ENCODE results near the gene FAM20A.
"Not testable (repeated sequence)": the region's sequence is repeated elsewhere in the genome, so short reads cannot be mapped to it uniquely, and the experiment has no call there.

Gene FAM20A

DNA sequence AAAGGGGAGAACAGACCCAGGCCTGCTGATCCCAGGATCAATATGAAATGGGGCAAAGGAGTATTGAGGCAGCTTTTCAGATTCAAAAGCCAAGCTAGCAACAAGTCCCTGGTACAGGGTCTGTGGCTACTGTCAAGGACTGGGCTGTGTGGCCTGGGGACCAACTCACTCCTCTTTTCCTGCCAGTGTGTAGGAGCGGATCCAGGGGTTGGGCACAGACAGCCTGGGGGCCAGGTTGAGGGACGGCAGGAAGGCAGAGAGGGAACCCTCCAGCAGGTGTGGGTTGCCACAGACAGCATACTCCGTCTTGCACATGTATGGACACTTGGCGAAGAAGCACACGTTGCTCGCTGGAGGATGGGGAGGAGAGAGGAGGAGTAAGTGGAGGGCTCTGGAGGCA is 59.4 kb downstream of the FAM20A start:
- Mint-ChIP-seq H3K27ac (no peak overlapping the region), H3K4me1 (no peaks in the 10 kb centered on the region), H3K9me3 (no peaks in the 10 kb centered on the region), H3K36me3 (ENCODE audit: low read depth) (peaks cover 6% of the 10 kb centered on the region), H3K4me3 (no peak overlapping the region), H3K27me3 (no peaks in the 10 kb centered on the region)
- DNase-seq (no peak), ATAC-seq (peak; percentile 20)

DNA sequence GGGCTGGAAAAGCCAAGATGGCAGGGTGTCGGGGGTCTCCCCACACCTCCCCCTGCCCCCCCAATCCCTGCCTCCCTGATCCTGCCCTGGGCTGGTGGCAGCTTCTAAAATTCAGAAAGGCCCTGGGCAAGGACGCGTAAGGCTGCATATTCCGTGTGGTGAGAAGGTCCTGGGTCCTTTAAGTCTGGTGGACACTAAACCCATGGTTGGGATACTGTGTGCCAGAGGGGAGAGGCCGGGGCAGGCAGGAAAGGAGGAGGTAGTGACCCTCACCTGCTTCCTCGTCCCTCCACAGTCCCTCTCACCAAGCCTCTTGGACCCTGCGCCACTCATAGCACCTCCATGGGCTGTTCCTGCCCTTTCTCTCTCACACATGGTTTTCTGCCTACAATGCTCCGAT is 60.2 kb downstream of the FAM20A start:
- ATAC-seq (no peak), DNase-seq (no peak)
- Mint-ChIP-seq H3K27ac (no peak overlapping the region), H3K9me3 (no peaks in the 10 kb centered on the region), H3K27me3 (no peaks in the 10 kb centered on the region), H3K36me3 (ENCODE audit: low read depth) (peaks cover 6% of the 10 kb centered on the region), H3K4me1 (no peaks in the 10 kb centered on the region), H3K4me3 (no peak overlapping the region)

DNA sequence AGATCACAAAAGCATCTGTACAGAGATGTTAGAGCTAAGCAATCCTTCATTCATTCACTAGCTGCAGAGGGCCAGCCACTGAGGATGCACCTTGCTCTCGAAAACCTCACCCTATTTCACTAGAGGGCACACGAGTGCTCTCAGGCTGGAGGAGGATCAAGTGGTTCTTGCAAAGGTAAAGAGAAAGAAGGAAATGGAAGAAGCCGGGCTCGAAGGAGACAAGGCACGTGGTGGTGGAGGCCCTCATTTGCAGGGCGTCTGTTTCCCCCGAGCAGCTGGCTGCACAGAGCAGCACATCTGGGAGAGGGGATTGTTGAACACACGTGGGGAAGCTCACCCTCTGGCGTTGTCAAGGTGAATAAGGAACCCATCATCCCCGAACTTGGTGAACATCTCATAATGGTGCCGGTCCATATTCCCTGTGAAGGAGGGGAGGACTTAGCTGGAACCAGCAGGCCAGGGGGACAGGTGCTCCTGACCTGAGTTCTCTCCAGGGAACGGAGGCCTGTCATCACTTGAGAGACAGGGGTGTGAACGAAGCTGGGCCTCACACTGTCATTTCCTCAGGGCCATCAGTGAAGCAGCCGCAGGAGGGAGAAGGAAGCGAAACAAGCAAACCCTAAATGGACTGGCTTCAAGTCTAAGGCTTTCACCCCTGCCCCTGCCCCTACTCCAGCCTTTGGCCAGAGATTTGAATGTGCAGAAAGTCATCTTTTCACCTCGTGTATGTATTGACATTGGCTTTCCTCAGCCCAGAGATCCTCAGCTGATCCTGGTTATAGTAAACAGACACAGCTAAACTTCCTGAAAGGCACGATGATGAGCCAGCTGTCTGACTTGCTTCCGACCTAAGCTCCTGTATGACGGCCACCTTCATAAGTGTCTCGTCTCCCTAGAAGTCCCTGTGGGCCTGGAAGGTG is 61.4 kb downstream of the FAM20A start:
- Mint-ChIP-seq H3K9me3 (no peaks in the 10 kb centered on the region), H3K4me3 (no peak overlapping the region), H3K27ac (no peak overlapping the region), H3K36me3 (ENCODE audit: low read depth) (peaks cover 12% of the 10 kb centered on the region), H3K27me3 (no peaks in the 10 kb centered on the region), H3K4me1 (peaks cover 2% of the 10 kb centered on the region)
- ATAC-seq: no peak
- no peak for DNase-seq

DNA sequence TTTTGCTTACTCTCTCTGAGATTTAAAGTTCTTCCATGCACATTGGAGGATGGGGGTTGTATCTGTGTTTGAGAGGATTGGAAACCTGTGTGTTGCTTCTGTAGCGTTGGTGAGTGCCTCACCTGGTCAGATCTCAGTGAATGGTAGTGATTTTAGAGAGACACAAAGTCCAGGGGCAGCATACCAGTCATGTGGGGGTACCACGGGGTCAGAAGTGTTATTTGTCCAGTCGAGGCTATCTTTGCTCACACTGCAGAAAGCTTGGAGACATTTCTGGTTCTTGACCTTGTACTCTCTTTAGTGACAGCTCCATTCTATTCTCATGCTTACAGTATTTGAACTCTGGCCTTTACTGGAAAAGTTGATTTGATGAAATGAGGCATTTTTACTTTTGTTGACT is 65.2 kb downstream of the FAM20A start:
- Mint-ChIP-seq H3K4me1 (peaks cover 5% of the 10 kb centered on the region), H3K4me3 (no peak overlapping the region), H3K27me3 (no peaks in the 10 kb centered on the region), H3K36me3 (ENCODE audit: low read depth) (peaks cover 22% of the 10 kb centered on the region), H3K9me3 (no peaks in the 10 kb centered on the region), H3K27ac (no peak overlapping the region)
- DNase-seq (no peak), ATAC-seq (no peak)

DNA sequence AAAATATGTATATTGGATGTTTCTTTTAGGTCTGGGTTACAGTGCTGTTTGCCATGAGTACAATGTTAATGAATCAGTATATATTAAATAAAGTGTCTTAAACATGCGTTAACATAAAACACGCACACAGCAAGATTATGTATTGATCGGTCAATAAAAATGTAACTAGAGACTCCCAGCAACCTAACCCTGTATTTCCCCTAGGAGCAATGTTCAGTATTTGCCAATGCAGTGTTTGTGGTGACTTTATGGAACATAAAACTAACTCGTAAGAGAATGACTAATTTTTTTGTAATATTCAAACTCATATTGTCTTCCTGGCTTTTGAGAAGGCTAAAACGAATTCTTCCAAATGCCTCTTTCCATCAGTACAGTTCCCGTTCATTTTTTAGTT is 66.5 kb downstream of the FAM20A start:
- no peak for ATAC-seq
- H3K36me3 Mint-ChIP-seq (ENCODE audit: low read depth): peaks cover 27% of the 10 kb centered on the region
- H3K4me3 Mint-ChIP-seq: no peak overlapping the region
- no peak for DNase-seq
- no peaks in the 10 kb centered on the region for H3K9me3 Mint-ChIP-seq
- H3K27ac Mint-ChIP-seq: peak overlapping the region; percentile 17
- no peaks in the 10 kb centered on the region for H3K27me3 Mint-ChIP-seq
- peaks cover 5% of the 10 kb centered on the region for H3K4me1 Mint-ChIP-seq

DNA sequence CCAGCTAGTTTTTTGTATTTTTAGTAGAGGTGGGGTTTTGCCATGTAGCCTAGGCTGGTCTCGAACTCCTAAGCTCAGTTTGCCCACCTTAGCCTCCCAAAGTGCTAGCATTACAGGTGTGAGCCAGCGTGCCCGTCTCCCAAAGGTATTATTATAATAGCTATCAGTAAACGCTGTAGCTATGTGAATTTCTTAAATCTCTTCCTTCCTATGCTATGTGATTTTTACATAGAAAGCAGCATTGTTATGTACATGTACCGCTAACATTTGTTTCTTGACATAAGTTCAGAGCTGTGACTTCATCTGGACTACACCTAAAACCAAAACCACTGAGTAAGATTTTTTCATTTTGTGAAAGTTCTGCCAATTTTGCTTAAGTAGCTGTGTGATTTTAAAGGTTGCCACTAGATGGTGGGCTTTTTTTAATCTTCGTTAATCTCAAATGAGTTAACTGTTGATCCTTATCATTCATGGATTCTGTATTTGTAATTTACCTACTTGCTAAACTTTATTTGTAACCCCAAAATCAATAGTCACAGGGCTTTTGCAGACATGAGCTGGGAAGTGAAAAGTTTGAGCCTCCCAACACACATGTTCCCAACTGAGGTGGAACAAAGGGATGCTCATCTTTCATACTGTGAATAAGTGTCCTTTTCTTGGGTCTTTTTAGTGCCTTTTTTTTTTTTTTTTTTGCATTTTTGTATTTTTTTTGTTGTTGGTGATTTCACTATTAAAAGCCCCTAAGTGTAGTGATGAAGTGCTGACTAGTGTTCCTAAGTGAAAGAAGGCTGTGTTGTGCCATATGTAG is 67.1 kb downstream of the FAM20A start:
- peaks cover 5% of the 10 kb centered on the region for H3K4me1 Mint-ChIP-seq

DNA sequence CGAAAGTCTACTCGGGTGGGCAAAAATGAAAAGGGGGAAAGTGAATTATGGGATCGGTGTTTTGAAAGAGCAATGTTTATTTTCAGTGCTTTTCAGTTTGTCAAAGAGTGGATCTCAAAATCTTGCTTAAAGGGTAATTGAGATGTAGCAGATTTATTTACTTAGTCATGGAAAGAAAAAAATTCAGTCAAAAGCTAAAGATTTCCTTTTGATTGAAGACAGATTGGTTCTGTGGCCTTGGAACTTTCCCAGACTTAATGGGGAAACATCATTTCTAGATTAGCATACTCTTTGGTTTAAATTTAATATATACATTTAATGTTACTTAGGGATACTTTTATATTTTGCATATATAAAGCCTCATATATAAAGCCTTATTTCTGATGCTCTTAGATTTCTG is 68.3 kb downstream of the FAM20A start:
- DNase-seq (no peak), ATAC-seq (no peak)
- Mint-ChIP-seq H3K4me3 (no peak overlapping the region), H3K36me3 (ENCODE audit: low read depth) (peaks cover 41% of the 10 kb centered on the region), H3K9me3 (no peaks in the 10 kb centered on the region), H3K27me3 (no peaks in the 10 kb centered on the region), H3K27ac (no peak overlapping the region), H3K4me1 (peaks cover 5% of the 10 kb centered on the region)

More for the DNA sequence above, 67.1 kb downstream of the FAM20A start:
- Mint-ChIP-seq H3K9me3 (no peaks in the 10 kb centered on the region), H3K27me3 (no peaks in the 10 kb centered on the region), H3K36me3 (ENCODE audit: low read depth) (peaks cover 32% of the 10 kb centered on the region), H3K27ac (peak overlapping the region; percentile 17), H3K4me3 (no peak overlapping the region)
- ATAC-seq (no peak), DNase-seq (no peak)

DNA sequence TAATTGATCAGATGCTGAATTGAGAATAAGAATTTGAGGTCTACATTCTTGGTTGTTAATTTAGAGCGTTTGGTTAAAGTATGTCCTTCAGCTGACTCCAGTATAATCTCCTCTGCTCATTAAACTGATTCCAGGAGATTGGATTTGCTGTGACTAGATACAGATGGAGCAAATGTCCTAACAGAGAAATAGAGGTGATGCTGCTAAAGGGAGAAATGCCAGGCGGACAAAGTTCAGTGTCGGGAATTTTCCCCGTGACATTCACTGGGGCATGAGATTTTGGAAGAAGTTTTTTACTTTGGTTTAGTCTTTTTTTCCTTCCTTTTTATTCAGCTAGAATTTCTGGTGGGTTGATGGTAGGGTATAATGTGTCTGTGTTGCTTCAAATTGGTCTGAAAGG is 69.9 kb downstream of the FAM20A start:
- H3K4me3 Mint-ChIP-seq: no peak overlapping the region
- no peaks in the 10 kb centered on the region for H3K27me3 Mint-ChIP-seq
- peaks cover 5% of the 10 kb centered on the region for H3K4me1 Mint-ChIP-seq
- ATAC-seq: no peak
- DNase-seq: no peak
- no peak overlapping the region for H3K27ac Mint-ChIP-seq
- peaks cover 53% of the 10 kb centered on the region for H3K36me3 Mint-ChIP-seq (ENCODE audit: low read depth)
- no peaks in the 10 kb centered on the region for H3K9me3 Mint-ChIP-seq

DNA sequence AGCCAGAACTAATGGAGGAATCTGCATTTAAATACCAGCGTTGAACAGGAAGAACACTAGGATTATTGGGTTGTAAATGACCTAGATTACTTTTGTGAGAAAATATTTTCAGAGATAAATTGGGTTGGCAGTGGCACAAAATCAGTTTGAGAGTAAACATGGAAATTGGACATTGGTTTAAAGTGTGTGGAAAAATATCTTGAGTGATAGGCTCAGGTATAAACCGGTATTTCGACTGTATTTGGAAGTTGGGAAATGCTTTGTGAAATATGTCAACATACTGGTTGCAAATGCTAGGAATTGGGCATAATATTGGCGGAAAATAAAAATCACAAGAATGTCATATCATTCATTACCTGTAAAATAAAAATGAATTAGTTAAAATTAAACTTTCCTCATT is 73.9 kb downstream of the FAM20A start:
- ATAC-seq: no peak
- Mint-ChIP-seq H3K4me3 (no peak overlapping the region), H3K36me3 (ENCODE audit: low read depth) (peaks cover 72% of the 10 kb centered on the region), H3K27ac (no peak overlapping the region), H3K27me3 (no peaks in the 10 kb centered on the region), H3K9me3 (no peaks in the 10 kb centered on the region), H3K4me1 (peaks cover 5% of the 10 kb centered on the region)
- no peak for DNase-seq

DNA sequence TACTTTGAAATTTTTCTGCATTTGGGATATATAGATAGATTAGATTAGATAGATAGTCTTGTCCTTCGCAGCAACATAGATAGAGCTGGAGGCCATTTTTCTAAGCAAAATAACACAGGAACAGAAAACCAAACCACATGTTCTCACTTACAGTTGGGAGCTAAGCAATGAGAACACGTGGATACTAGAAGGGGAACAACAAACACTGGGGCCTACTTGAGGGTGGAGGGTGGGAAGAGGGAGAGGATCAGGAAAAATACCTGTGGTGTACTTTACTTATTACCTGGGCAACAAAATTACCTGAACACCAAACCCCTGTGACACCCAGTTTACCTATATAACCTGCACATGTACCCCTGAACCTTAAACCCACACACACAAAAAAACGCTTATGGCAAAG is 74.6 kb downstream of the FAM20A start:
- Mint-ChIP-seq H3K27me3 (no peaks in the 10 kb centered on the region), H3K4me1 (peaks cover 5% of the 10 kb centered on the region), H3K27ac (no peak overlapping the region), H3K4me3 (no peak overlapping the region), H3K9me3 (no peaks in the 10 kb centered on the region), H3K36me3 (ENCODE audit: low read depth) (peaks cover 72% of the 10 kb centered on the region)
- DNase-seq (no peak), ATAC-seq (no peak)

DNA sequence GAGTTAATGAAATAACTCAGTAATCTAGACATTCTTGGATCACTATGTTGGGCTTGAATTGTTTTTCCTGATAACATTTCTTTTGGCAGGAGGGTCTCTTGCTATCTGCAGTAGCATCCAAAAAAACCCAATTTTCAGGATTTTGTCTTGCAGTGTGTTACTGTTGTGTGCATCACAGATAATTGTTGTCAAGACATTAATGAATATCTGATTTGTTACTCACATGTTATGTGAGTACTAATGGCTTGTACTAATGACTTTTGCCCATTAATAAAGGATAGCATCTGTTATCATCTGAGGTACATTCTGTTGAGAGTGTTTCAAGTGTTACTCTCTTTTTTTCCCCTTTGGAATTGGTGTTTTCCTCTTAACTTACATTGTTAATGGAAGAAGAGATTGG is 78.9 kb downstream of the FAM20A start:
- Mint-ChIP-seq H3K9me3 (no peaks in the 10 kb centered on the region), H3K36me3 (ENCODE audit: low read depth) (peaks cover 65% of the 10 kb centered on the region), H3K4me1 (peaks cover 19% of the 10 kb centered on the region), H3K27me3 (no peaks in the 10 kb centered on the region), H3K4me3 (no peak overlapping the region), H3K27ac (peak overlapping the region; percentile 33)
- no peak for ATAC-seq
- no peak for DNase-seq

DNA sequence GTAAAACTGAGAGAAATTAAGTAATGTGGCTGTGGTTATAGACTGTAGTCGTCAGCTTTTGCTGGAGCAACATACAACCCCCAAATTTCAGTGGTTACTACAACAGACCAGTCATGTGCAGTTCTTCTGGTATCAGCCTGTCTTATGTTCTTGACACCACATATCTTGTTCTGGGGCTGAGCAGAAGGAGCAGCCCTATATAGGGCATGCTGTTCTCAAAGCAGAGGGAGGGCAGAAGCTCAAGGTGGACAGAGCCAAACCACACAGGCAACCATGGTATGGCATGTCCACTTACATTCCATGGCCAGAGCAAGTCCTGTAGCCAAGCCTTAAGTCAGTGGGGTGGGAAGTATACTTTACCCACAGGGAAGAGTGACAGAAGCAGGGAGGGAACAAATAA is 81.3 kb downstream of the FAM20A start:
- Mint-ChIP-seq H3K4me1 (peaks cover 36% of the 10 kb centered on the region), H3K36me3 (ENCODE audit: low read depth) (peaks cover 67% of the 10 kb centered on the region), H3K27me3 (no peaks in the 10 kb centered on the region), H3K4me3 (no peak overlapping the region), H3K9me3 (no peaks in the 10 kb centered on the region), H3K27ac (no peak overlapping the region)
- DNase-seq (no peak), ATAC-seq (no peak)

DNA sequence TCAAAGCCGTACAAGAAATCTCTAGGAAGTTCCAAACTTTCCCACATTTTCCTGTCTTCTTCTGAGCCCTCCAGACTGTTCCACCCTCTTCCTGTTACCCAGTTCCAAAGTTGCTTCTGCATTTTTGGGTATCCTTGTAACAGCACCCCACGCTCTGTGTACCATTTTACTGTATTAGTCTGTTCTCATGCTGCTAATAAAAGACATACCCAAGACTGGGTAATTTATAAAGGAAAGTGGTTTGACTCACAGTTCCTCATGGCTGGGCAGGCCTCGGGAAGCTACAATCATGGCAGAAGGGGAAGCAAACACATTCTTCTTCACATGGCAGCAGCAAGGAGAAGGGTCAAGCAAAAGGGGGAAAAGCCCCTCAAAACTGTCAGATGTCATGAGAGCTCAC is 82.1 kb downstream of the FAM20A start:
- H3K27ac Mint-ChIP-seq, H3K4me3 Mint-ChIP-seq, ATAC-seq, H3K9me3 Mint-ChIP-seq, DNase-seq, H3K27me3 Mint-ChIP-seq: not testable (repeated sequence)
- Mint-ChIP-seq H3K36me3 (ENCODE audit: low read depth) (peaks cover 65% of the 10 kb centered on the region), H3K4me1 (peaks cover 44% of the 10 kb centered on the region)

DNA sequence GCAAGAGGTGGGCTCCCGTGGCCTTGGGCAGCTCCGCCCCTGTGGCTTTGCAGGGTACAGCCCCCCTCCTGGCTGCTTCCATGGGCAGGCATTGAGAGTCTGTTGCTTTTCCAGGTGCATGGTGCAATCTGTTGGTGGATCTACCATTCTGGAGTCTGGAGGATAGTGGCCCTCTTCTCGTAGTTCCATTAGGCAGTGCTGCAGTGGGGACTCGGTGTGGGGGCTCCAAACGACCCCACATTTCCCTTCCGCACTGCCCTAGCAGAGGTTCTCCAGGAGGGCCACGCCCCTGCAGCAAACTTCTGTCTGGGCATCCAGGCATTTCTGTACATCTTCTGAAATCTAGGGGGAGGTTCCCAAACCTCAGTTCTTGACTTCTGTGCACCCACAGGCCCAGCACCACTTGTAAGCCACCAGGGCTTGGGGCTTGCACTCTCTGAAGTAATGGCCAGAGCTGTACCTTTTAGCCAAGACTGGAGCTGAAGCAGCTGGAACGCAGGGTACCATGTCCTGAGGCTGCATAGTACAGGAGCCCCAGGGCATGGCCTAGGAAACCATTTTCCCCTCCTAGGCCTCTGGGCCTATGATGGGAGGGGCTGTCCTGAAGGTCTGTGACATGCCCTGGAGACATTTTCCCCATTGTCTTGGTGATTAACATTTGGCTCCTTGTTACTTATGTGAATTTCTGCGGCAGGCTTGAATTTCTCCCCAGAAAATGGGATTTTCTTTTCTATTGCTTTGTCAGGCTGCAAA is 82.9 kb downstream of the FAM20A start:
- Mint-ChIP-seq H3K36me3 (ENCODE audit: low read depth) (peaks cover 62% of the 10 kb centered on the region), H3K27ac (no peak overlapping the region), H3K9me3 (no peaks in the 10 kb centered on the region), H3K4me1 (peaks cover 53% of the 10 kb centered on the region), H3K4me3 (no peak overlapping the region), H3K27me3 (no peaks in the 10 kb centered on the region)
- no peak for DNase-seq
- no peak for ATAC-seq

Data from activated naive CD8-positive, alpha-beta T cell treated with anti-CD3 and anti-CD28 coated beads, Interleukin-2, amount 50 U/mL, for 24 hours (primary cell).